AG09309 (cell line): ENCODE results near the gene TCF23.

Experiments
- DNase-seq: peaks from one replicate; pipeline ENCODE4 v3.0.0-alpha.2; 2010; ENCODE audit warnings: low read depth
- H3K4me3 ChIP-seq: 2 replicates; pipeline ENCODE4 v1.5.1; 2011; ENCODE audit warnings: mild to moderate bottlenecking, low read depth, low read length, moderate library complexity; ENCODE audit not compliant: control insufficient read depth
- TF ChIP-seq, protein P1 (sequence below): IDR thresholded peaks from 2 replicates; pipeline ENCODE4 v1.5.1; 2011; ENCODE audit warnings: mild to moderate bottlenecking, low read depth, low read length, inconsistent platforms; ENCODE audit not compliant: insufficient read depth, control insufficient read depth; ENCODE audit errors: missing control alignments

TCF23 gene

DNA sequence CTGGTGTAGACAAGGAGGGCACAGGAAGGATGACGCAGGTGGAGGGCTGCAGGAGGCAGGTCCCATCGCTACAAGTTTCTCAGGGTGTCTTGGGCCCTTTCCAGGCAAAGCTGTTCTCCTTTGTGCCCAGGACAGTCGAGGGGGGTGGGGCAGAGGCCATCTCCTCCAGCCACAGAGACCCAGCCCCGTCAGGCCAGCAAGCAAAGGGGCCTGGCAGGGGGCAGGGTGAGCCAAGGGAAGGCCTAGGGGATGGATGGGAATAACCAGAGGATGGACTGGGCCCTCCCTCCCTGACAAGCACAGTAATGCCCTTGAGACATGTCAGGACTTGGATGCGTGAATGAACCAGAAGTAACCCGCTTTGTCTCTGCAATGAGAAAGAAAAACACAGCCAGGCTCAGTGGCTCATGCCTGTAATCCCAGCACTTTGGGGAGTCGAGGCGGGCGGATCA, 6.3 kb downstream of the TCF23 start:
- DNase-seq, result no peak
- H3K4me3 ChIP-seq, result no peak overlapping the region
- TF ChIP-seq, protein P1, sequence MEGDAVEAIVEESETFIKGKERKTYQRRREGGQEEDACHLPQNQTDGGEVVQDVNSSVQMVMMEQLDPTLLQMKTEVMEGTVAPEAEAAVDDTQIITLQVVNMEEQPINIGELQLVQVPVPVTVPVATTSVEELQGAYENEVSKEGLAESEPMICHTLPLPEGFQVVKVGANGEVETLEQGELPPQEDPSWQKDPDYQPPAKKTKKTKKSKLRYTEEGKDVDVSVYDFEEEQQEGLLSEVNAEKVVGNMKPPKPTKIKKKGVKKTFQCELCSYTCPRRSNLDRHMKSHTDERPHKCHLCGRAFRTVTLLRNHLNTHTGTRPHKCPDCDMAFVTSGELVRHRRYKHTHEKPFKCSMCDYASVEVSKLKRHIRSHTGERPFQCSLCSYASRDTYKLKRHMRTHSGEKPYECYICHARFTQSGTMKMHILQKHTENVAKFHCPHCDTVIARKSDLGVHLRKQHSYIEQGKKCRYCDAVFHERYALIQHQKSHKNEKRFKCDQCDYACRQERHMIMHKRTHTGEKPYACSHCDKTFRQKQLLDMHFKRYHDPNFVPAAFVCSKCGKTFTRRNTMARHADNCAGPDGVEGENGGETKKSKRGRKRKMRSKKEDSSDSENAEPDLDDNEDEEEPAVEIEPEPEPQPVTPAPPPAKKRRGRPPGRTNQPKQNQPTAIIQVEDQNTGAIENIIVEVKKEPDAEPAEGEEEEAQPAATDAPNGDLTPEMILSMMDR, result no peak

DNA sequence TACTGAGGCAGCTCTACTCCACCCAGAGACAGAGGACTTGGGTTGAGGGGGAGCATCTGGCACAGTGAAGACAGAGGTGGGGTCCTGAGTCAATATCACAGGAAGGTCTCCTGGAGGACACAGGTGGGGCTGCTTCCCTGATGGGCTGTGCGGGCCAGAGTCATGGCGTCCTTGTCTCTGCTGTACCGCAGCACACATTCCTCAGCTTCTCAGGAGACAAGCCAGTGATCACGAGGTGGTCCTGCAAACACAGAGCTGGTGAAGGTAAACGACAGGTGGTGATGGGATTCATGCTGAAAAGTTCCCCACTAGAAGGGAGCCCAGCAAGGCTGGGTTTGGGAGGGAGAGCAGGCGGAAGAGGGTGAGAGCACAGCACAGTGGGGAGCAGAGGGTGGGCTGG, 9.7 kb downstream of the TCF23 start:
- no peak overlapping the region for H3K4me3 ChIP-seq
- TF ChIP-seq, protein P1, result no peak
- DNase-seq, result no peak

DNA sequence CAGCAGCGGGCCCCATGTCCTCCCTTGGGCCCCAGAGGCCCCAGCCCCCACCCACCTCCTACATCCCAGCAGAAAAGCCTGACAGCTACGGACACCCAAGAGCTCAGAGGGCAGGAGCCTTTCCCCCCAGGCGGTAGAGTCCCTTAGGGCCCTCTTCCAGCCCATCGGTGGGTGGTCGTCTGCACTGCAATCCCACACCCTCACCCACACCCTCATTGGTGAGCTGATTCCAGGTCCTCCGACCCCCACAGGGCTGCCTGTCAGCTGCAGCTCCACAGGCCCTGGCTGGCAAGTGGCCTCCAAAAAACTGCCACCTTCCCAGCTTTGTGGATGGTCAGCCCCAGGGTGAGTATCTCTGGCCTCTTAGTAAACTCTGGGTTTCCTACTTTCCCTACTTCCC, 10.5 kb downstream of the TCF23 start:
- TF ChIP-seq, protein P1, result no peak
- DNase-seq, result no peak
- no peak overlapping the region for H3K4me3 ChIP-seq

DNA sequence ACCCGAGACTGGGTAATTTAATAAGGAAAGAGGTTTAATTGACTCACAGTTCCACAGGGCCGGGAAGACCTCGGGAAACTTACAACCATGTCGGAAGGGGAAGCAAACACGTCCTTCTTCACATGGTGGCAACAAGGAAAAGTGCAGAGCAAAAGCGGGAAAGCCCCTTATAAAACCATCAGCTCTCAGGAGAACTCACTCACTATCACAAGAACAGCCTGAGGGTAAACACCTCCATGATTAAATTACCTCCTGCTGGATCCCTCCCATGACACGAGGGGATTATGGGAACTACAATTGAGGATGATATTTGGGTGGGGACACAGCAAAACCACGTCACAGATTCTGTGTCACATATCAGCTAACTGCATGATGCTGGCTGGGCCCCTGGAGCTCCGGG, 11.4 kb downstream of the TCF23 start:
- DNase-seq, result no peak
- H3K4me3 ChIP-seq, result no peak overlapping the region
- TF ChIP-seq, protein P1, result no peak

DNA sequence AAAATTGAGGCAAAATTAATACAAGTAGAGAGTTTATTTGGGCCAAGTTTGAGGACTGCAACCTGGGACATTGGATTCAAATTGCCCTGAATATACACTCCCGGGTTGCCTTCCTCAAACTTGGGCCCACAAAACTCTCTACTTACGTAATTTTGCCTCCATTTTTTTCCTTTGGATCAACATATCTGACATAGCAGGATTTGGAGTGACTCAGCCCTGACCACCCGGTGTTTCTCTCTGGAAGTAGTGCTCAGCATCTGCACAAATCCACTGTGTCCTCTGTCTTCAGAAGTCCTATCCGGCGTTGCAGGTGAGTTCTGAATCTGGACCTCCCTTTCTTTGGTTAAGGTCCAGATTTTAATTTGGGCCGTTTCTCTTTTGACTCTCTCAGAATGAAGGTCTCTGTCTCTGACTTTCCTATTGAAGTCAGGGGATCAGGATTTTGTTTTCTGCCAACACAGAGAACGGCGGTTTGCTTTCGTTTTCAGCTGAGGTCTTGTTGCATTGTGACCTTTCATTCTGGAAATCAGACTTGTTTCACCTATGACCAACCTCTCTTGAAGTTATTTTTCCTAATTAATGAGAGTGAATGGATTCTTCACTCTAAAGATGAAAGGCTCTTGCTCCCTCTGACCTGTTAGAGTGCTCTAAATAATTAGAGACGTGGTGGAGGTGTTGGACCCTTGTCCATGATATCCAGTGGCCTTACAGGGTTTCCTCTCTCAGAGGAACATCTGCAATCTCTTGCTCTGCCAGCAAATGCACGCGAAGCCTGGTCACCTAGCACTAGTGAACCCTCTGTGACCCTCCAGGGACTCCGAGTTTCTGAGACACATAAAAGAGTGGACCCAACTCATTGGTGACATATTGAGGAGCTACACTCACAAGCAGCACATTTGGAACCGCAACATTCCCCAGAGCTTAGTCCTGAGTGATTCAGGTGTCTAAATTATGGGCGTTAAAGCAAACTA, 13.6 kb downstream of the TCF23 start:
- TF ChIP-seq, protein P1, result no peak
- H3K4me3 ChIP-seq, result no peak overlapping the region

DNA sequence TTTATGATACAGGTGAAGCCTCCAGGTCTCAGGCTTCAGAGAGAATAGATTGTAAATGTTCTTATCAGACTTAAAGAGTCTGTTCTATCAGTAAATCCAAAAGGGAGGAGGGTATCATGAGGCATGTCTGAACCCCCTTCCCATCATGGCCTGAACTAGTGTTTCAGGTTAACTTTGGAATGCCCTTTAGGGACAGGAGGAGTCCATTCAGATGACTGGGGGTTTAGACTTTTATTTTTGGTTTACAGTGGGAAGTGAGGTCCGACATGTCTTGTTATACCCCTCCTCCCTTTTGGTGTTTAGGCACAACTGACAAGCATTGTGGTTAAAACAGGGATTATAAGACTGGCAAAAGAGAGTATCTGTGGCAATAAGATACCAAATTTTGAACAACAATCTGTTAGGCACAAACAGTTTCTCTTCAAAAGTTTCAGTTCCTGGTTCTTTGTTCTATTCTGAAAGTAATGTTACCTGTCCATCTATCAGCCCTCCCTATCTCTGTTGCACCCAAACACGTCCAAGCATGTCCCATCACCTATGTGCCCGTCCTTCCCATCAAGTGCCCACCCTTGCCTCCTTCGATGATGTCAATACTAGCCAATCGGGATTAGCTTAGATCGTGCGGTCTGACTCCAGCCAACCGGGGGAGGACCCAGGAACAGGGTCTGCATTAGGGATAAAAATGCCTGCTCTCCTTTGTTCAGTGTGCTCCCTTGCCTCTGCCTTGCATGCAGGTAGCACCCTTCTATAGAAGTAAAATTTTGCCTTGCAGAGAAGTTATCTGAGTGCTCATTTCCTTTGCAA, 16.4 kb downstream of the TCF23 start:
- no peak overlapping the region for H3K4me3 ChIP-seq
- TF ChIP-seq, protein P1, result no peak
- no peak for DNase-seq

More for the DNA sequence above, 13.6 kb downstream of the TCF23 start:
- no peak for DNase-seq
